SH-SY5Y (cell line): ENCODE measurements around the gene CDK5.

Experiments
- GATA2 ChIP-seq: IDR thresholded peaks from 2 replicates; pipeline ENCODE4 v1.6.1; 2011; ENCODE audit warnings: mild to moderate bottlenecking, low read depth, low read length
- GATA3 ChIP-seq: IDR thresholded peaks from 2 replicates; pipeline ENCODE4 v1.6.1; 2011; ENCODE audit warnings: low read depth, mild to moderate bottlenecking, low read length, moderate library complexity

CDK5 gene

DNA sequence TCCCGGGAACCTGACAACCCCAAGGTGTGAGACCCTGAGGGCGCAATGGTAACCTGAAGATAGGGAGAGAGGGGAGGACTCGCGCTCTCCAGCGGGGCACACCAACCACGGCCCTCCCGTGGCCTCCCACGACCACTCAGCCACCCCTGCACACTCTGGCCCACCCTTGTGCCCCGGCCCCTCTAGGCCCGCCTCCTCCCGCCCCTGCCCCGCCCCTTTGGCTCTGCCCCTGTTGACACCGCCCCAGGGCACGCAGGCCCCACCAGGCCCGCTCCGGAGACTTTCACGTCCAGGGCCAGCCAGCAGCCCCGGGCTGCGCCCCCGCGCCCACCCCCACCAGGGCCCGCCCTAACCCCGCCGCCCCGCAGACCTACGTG, 44.4 kb downstream of the CDK5 start:
- no peak for TF ChIP-seq GATA3
- no peak for TF ChIP-seq GATA2

DNA sequence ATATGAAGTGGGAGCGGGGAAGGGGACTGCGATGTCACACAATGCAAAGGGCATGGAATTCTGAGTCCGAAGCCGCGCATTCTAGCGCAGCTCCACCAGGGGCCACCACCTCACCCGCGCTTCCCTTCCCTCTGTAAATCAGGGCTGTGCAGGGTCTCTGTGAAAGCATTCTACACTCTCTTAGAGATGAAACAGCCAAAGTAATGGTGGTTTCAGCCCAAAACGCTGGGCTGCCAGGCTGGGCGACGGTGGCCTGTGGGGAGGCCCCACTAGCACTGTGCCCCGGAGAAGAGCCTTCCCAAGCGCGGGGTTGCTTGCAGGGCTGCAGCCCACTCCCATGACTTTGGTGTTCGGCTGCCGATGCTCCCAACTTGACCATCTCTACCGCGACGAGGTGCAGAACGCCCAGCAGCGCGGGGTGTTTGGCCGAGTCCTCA, 44.8 kb downstream of the CDK5 start:
- no peak for TF ChIP-seq GATA3

DNA sequence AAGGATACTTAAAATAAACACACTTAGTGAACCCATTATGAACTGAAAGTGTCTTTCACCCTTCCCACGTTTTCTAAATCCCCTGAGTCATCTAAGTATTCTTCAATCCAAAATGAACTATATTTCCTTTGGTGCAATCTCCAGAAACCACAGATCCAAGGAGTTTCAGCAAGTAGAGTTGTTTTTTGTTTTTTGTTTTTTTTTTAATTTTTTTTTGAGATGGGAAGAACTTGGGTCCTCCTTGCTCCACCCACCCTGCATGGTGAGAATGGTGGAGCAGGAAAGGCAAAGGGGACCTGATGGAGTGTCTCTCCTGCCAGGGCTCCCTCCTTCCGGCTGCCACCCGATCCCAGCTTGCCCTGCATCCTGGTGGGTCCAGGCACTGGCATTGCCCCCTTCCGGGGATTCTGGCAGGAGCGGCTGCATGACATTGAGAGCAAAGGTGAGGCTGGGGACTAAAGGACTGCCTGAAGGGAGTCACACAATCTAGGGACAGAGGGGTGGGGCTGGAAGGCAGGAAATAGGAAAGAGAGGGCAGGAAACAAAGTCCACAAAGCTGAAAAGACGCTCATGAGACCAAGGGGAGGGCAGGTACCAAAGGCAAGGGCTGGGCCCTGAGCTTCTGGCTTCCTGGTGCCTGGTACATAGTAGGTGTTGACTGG, 45.5 kb downstream of the CDK5 start:
- TF ChIP-seq GATA3, result no peak
- TF ChIP-seq GATA2, result no peak

DNA sequence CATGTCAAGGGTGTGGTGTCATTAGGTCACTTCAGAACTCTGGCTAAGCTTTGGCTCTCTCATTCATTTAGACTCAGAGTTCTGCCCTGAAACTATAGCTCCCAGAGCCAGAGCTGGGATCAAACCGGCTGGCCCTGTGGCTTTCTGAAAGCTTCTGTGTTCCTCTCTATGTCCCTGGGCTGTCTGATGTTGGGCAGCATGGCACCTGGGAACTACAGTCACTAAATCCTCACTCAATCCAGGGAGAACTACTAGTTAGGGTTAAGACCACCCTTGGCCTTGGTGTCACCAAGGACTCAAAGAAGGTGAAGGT, 46.6 kb downstream of the CDK5 start:
- TF ChIP-seq GATA2, result no peak

DNA sequence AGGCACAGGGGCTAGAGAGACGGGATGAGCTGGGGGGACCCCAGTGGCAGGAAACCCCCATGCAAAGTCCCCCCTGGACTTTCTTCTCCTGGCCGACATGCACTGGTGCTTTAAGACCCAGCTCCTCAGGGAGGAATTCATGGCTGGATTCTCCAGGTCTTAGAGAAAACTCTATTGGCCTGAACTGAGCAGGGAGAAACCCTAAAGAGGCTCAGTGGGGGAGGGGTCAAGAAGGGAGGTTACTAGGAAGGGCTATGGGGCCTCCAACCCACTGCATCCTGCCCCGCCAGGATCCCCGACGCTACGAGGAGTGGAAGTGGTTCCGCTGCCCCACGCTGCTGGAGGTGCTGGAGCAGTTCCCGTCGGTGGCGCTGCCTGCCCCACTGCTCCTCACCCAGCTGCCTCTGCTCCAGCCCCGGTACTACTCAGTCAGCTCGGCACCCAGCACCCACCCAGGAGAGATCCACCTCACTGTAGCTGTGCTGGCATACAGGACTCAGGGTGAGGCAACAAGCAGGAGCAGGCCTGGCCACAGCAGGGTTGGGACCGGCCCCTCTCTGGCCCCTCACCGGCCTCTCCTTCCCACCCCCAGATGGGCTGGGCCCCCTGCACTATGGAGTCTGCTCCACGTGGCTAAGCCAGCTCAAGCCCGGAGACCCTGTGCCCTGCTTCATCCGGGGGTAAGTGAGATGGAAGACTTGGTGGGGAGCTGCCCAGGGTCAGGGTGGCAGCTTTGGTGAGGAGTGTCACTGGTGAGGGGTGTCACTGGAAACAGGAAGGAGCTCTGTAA, 47.2 kb downstream of the CDK5 start:
- TF ChIP-seq GATA2 (no peak), GATA3 (no peak)

DNA sequence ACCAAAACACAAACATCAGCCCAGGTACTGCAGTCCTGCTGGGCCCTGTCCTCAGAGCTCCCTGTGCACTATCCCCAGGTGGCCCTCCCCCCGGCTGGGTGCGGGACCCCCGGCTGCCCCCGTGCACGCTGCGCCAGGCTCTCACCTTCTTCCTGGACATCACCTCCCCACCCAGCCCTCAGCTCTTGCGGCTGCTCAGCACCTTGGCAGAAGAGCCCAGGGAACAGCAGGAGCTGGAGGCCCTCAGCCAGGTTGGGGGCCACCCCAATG, 47.7 kb downstream of the CDK5 start:
- no peak for TF ChIP-seq GATA3
- TF ChIP-seq GATA2, result no peak

DNA sequence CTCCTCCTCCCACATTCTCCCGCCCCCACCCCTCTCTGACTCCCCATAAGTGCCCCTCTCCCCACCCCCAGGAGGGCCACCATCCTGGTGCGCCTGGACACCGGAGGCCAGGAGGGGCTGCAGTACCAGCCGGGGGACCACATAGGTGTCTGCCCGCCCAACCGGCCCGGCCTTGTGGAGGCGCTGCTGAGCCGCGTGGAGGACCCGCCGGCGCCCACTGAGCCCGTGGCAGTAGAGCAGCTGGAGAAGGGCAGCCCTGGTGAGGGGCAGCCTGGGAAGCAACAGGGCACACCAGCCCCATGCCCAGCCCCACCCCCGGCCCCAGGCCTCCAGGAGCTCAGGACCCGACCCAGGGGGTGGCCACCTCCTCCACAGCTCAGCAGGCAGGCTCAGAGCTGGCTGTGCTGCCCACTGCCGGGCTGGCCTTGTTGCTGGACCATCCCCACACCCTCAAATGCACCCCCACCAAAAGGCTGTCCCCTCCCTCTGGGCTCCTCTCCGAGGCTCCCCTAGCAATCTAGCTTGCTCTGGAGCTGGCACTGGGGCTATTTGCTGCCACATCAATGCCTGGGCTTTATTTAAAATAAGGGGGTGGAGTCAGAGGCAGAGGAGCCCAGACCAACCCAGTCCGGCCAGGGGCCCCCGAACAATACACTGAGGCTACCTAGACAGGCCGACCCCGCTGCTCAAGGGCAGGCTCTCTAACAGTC, 48.2 kb downstream of the CDK5 start:
- TF ChIP-seq GATA3 (no peak), GATA2 (no peak)

DNA sequence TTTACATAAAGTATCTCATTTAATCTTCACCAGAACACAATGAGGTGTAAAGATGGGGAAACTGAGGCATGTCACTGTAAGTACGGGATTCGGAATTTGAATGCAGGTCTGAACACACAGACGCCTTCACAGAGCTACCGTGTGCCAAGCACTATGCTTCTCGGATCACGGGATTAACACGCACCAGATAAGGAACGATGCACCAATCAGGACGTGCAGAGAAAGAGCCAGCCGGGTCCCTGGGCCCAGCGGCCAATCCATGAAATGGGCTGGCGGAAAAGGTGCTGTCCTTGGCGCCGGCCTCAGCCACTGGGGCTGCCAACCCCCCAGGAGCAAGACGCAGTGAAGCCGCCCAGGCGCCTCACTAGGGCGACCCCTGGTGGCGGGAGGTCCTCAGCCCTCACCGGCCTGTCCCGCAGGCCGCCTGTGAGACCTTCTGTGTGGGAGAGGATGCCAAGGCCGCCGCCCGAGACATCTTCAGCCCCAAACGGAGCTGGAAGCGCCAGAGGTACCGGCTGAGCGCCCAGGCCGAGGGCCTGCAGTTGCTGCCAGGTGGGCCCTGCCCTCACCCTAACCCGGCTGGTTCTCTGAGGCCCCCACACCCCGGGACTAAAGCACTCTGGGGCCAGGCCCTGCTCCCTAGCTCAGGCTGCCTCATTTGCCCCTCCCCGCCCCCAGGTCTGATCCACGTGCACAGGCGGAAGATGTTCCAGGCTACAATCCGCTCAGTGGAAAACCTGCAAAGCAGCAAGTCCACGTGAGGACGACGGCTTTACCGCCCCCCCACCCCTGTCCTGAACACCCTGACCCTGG, 49.0 kb downstream of the CDK5 start:
- TF ChIP-seq GATA2, result no peak

DNA sequence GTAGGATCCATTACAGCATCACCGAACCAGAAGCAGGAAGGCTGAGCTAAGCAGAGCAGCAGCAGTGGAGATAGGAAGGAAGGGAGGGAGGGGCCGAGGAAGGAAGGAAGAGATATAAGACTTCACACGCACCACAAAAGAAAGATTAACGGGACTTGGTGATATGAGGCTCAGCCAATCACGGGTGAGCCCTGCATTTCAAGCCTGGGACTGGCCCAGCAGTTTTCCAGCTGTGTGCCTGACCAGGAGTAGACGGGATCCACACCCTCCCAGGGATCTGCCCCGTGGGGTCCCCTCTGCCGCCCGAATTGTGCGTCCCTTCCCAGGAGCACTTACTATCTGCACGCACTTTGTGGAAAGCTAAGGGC, 49.6 kb downstream of the CDK5 start:
- TF ChIP-seq GATA2 (no peak), GATA3 (no peak)

DNA sequence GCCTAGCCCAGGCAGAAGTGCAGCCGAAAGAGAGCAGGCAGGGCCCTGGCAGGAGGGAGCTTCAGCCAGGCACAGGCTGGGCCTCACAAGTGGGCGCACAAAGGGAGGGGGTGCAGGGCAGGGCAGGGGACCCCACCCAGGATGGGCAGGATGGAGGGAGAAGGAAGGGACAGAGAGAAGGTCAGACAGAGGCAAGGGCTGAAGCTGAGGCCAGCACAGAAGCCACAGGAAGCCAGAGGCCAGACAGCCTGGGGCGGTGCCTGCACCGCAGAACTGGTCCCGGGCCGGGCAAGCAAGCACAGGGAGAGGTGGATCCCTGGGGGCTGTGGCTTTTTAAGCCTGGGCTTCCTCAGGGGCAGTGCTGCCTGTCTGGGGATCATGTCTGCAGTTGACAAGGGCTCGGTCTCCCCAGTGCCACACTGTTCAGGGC, 50.2 kb downstream of the CDK5 start:
- no peak for TF ChIP-seq GATA2
- no peak for TF ChIP-seq GATA3

DNA sequence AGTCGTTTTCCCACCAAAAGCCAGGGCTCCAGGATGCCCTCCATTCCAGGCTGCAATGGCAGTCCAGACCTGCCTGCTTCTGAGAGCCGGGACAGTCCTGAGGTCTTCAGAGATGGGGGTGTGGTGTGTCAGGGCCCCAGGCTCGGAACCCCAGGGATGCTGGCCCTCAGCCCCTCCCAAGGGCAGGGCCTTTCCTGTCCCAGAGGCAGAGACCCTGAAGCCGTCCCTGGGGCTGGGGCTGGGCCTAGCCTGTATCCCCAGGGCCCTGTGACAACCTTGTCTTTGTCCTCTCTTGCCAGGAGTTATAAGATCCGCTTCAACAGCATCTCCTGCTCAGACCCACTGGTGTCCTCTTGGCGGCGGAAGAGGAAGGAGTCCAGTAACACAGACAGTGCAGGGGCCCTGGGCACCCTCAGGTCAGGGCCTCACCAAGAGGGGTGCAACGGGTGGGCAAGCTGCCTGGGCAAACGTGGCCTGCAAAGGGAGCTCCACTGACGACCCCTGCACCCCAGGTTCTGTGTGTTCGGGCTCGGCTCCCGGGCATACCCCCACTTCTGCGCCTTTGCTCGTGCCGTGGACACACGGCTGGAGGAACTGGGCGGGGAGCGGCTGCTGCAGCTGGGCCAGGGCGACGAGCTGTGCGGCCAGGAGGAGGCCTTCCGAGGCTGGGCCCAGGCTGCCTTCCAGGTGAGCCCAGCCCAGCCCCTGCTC, 51.0 kb downstream of the CDK5 start:
- TF ChIP-seq GATA2, result no peak
- TF ChIP-seq GATA3, result no peak

DNA sequence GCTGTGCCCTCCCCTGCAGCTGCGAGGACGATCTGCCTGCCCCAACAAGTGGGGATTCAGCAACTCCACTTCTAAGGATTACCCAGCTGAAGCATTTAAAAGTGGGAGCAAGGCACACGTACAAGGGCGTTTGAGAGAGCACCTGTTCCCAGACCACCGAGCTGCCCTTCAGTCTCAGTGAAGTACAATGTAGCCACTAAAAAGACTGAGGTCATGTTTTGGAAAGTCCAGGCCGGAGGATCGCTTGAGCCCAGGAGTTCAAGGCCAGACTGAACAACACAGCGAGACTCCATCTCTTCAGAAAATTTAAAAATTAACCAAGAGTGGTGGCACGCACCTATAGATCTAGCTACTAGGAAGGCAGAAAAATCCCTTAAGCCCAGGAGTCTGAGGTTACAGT, 52.1 kb downstream of the CDK5 start:
- TF ChIP-seq GATA2 (no peak), GATA3 (no peak)
